Fibroblast of lung (primary cell): ENCODE results near the gene RIBC2. TPM values are rescaled to one million over a fixed set of nuclear protein-coding genes. Genes with fewer than 3 reads are reported as not detected.

Experiments used
- DNase-seq, 2 donors: peaks; one replicate each; pipeline versions ENCODE4 v3.0.0 to v3.0.0-alpha.2; 2010; ENCODE audit warnings: low read depth in 2 of 2
- H2AFZ ChIP-seq: 2 replicates; pipeline ENCODE4 v1.5.1; 2012; ENCODE audit warnings: low read length, control low read depth, inconsistent platforms
- H3K27ac ChIP-seq: 2 replicates; pipeline ENCODE4 v1.5.1; 2011; ENCODE audit warnings: low read length, control low read depth; ENCODE audit not compliant: insufficient read depth
- H3K27me3 ChIP-seq: 2 replicates; pipeline ENCODE4 v1.5.1; 2011; ENCODE audit warnings: mild to moderate bottlenecking, low read length; ENCODE audit not compliant: control insufficient read depth, insufficient read depth
- H3K36me3 ChIP-seq: 2 replicates; pipeline ENCODE4 v1.5.1; 2011; ENCODE audit warnings: low read length; ENCODE audit not compliant: control insufficient read depth, insufficient read depth
- H3K4me1 ChIP-seq: 2 replicates; pipeline ENCODE4 v1.5.1; 2011; ENCODE audit warnings: low read length; ENCODE audit not compliant: control insufficient read depth, insufficient read depth; ENCODE audit errors: extremely low read depth
- H3K4me2 ChIP-seq: 2 replicates; pipeline ENCODE4 v1.5.1; 2011; ENCODE audit warnings: low read length, control low read depth; ENCODE audit not compliant: insufficient read depth; ENCODE audit errors: extremely low read depth
- H3K4me3 ChIP-seq, 4 experiments: fragments of 200-600 bp in 1 of 4; sonication (generic) in 1 of 4; replicated peaks in 1 of 4; 2 replicates each; pipeline ENCODE4 v1.5.1; 2011 to 2016; ENCODE audit warnings: low read length in 4 of 4, low read depth in 3 of 4, mild to moderate bottlenecking in 3 of 4, control low read depth in 2 of 4, inconsistent platforms in 1 of 4, mixed read lengths in 1 of 4; ENCODE audit not compliant: insufficient read depth in 1 of 4; ENCODE audit errors: control extremely low read depth in 1 of 4
- H3K79me2 ChIP-seq: 2 replicates; pipeline ENCODE4 v1.5.1; 2012; ENCODE audit warnings: mild to moderate bottlenecking, low read length, inconsistent platforms; ENCODE audit not compliant: control insufficient read depth, insufficient read depth
- H3K9ac ChIP-seq: 2 replicates; pipeline ENCODE4 v1.5.1; 2011; ENCODE audit warnings: mild to moderate bottlenecking, low read length, control low read depth; ENCODE audit not compliant: insufficient read depth
- H3K9me3 ChIP-seq: 2 replicates; pipeline ENCODE4 v1.5.1; 2012; ENCODE audit warnings: low read depth, low read length; ENCODE audit not compliant: control insufficient read depth, insufficient read depth
- H4K20me1 ChIP-seq: 2 replicates; pipeline ENCODE4 v1.5.1; 2011; ENCODE audit warnings: low read length; ENCODE audit not compliant: control insufficient read depth, insufficient read depth; ENCODE audit errors: extremely low read depth
- CTCF ChIP-seq, 2 donors: IDR thresholded peaks in 1 of 2; conservative IDR thresholded peaks in 1 of 2; 1 replicate in 1 of 2; 2 replicates in 1 of 2; pipeline ENCODE4 v1.5.1; 2011 to 2012; ENCODE audit warnings: low read length in 2 of 2, control low read depth in 1 of 2, inconsistent platforms in 1 of 2, low read depth in 1 of 2, mild to moderate bottlenecking in 1 of 2
- EZH2 ChIP-seq: IDR thresholded peaks from 2 replicates; pipeline ENCODE4 v1.5.1; 2012; ENCODE audit warnings: low read length, control low read depth, mild to moderate bottlenecking; ENCODE audit errors: missing control alignments
- polyA plus RNA-seq, 2 donors: library from polyadenylated mRNA; depleted of rRNA in 1 of 2; stranded (reverse) in 1 of 2; unstranded in 1 of 2; fragments of >200 nt; gene quantifications; 2 replicates each; pipeline ENCODE4 v1.2.1, GENCODE V29; 2011 to 2012; ENCODE audit warnings: missing spikeins in 1 of 2
- total RNA-seq: library from RNA; depleted of rRNA; stranded (reverse); fragments of >200 nt; gene quantifications from 2 replicates; pipeline ENCODE4 v1.2.1, GENCODE V29; 2014

The RIBC2 gene
- total and polyA plus RNA-seq, 2 donors (not counting 1 experiment from before 2014, with no cell fraction given) = 1.6 TPM; not detected in 1

- H3K36me3 ChIP-seq = no peaks in the 10 kb centered on the region
- TF ChIP-seq CTCF (conservative IDR thresholded peaks at IDR 0.05 in 1 of 2, IDR thresholded peaks at IDR 0.05 in 1 of 2; ENCODE audit: low read depth in 1 of 2, low read length in 2 of 2) = no peak
- no peak for DNase-seq
- no peak overlapping the region for H2AFZ ChIP-seq
- peak overlapping the region; percentile 16 for H3K4me2 ChIP-seq
- H3K27ac ChIP-seq = peak overlapping the region; percentile 24
- H4K20me1 ChIP-seq = no peaks in the 10 kb centered on the region
- no peaks in the 10 kb centered on the region for H3K79me2 ChIP-seq
- H3K4me3 ChIP-seq = no peak overlapping the region
- no peaks in the 10 kb centered on the region for H3K9me3 ChIP-seq
- H3K4me1 ChIP-seq = peaks cover 15% of the 10 kb centered on the region
- H3K27me3 ChIP-seq = no peaks in the 10 kb centered on the region
- no peak overlapping the region for H3K9ac ChIP-seq
These were observed 40.3 kb downstream of the RIBC2 start for GRCh38 chr22:45453764-45454163.

- H2AFZ ChIP-seq = no peak overlapping the region
- no peaks in the 10 kb centered on the region for H3K9me3 ChIP-seq
- H3K4me3 ChIP-seq = no peak overlapping the region
- H3K79me2 ChIP-seq = no peaks in the 10 kb centered on the region
- peak overlapping the region; percentile 24 for H3K27ac ChIP-seq
- H3K4me2 ChIP-seq = no peak overlapping the region
- H4K20me1 ChIP-seq = no peaks in the 10 kb centered on the region
- H3K27me3 ChIP-seq = no peaks in the 10 kb centered on the region
- H3K9ac ChIP-seq = no peak overlapping the region
- peak; percentile 27 to 67 for DNase-seq
- TF ChIP-seq EZH2 (no peak), CTCF (conservative IDR thresholded peaks at IDR 0.05 in 1 of 2, IDR thresholded peaks at IDR 0.05 in 1 of 2; ENCODE audit: low read depth in 1 of 2, low read length in 2 of 2) (no peak)
- peaks cover 15% of the 10 kb centered on the region for H3K4me1 ChIP-seq
- no peaks in the 10 kb centered on the region for H3K36me3 ChIP-seq
These were observed 40.8 kb downstream of the RIBC2 start for GRCh38 chr22:45454275-45454674.

- H3K79me2 ChIP-seq = no peaks in the 10 kb centered on the region
- DNase-seq = no peak
- no peak for TF ChIP-seq CTCF (conservative IDR thresholded peaks at IDR 0.05 in 1 of 2, IDR thresholded peaks at IDR 0.05 in 1 of 2; ENCODE audit: low read depth in 1 of 2, low read length in 2 of 2)
- no peak for TF ChIP-seq EZH2
- no peak overlapping the region for H3K27ac ChIP-seq
- H3K36me3 ChIP-seq = no peaks in the 10 kb centered on the region
- no peak overlapping the region for H3K4me2 ChIP-seq
- no peak overlapping the region for H2AFZ ChIP-seq
- no peak overlapping the region for H3K9ac ChIP-seq
- H3K27me3 ChIP-seq = no peaks in the 10 kb centered on the region
- no peak overlapping the region for H3K4me3 ChIP-seq
- peaks cover 15% of the 10 kb centered on the region for H3K4me1 ChIP-seq
- no peaks in the 10 kb centered on the region for H3K9me3 ChIP-seq
- H4K20me1 ChIP-seq = no peaks in the 10 kb centered on the region
These were observed 41.7 kb downstream of the RIBC2 start for GRCh38 chr22:45455212-45455611.
